A549 (cell line): ENCODE measurements around the gene ATP8B4. TPM values are rescaled to one million over a fixed set of nuclear protein-coding genes. Genes with fewer than 3 reads are reported as not detected.
A peak's percentile ranks its signal among the peaks of the same experiment; 100 is the strongest.

Experiments used
- ATAC-seq, 2 experiments: fragments of 200-7000 bp in 1 of 2; fragments of >200 bp in 1 of 2; cut with Nextera tagmentation in 1 of 2; cut with Tn5 transposase in 1 of 2; 3 replicates each; pipeline versions ENCODE4 v1.8.0 to v1.9.1; 2018 to 2020; ENCODE audit warnings: mild to moderate bottlenecking in 1 of 2, moderate library complexity in 1 of 2
- CTCF ChIA-PET: fragments of 300-600 bp; sonication (Branson Sonifier 250); formaldehyde crosslinking; extraction: SDS; loops from one replicate; lab custom pipeline; 2021; ENCODE audit warnings: antibody characterized with exemption, inconsistent platforms; lab: Yijun Ruan, JAX
- POLR2A ChIA-PET: fragments of 350-600 bp; formaldehyde crosslinking; extraction: SDS; loops from one replicate; lab custom pipeline; 2021; ENCODE audit warnings: antibody characterized with exemption, inconsistent platforms; lab: Yijun Ruan, JAX
- DNase-seq, 2 experiments: peaks; one replicate each; pipeline versions ENCODE4 v3.0.0 to v3.0.0-alpha.2; 2011 to 2016; ENCODE audit warnings: low read depth in 1 of 2, low spot score in 1 of 2
- FAIRE-seq: peaks from 2 replicates; lab custom pipeline; 2011; peaks lifted over from hg19 to GRCh38; lab: Jason Lieb, UNC
- H3K27ac ChIP-seq, 2 experiments: fragments of >200 bp; sonication (Bioruptor Twin); formaldehyde crosslinking; 3 replicates each; pipeline ENCODE4 v1.5.1; 2016 to 2017
- H3K4me1 ChIP-seq: fragments of >200 bp; sonication (Bioruptor Twin); formaldehyde crosslinking; 3 replicates; pipeline ENCODE4 v1.6.1; 2016
- H3K4me2 ChIP-seq: fragments of >200 bp; sonication (Bioruptor Twin); formaldehyde crosslinking; 3 replicates; pipeline ENCODE4 v1.6.1; 2016
- H3K4me3 ChIP-seq: fragments of >200 bp; sonication (Bioruptor Twin); formaldehyde crosslinking; 3 replicates; pipeline ENCODE4 v1.5.1; 2016
- H3K9me3 ChIP-seq: fragments of >200 bp; sonication (Bioruptor Twin); formaldehyde crosslinking; 3 replicates; pipeline ENCODE4 v1.6.1; 2016
- BHLHE40 ChIP-seq: IDR thresholded peaks from 2 replicates; pipeline ENCODE4 v1.6.1; 2012; ENCODE audit warnings: low read depth, low read length, inconsistent platforms
- CBX2 ChIP-seq: fragments of 200-600 bp; sonication (generic); IDR thresholded peaks from 2 replicates; pipeline ENCODE4 v1.6.1; 2016; ENCODE audit warnings: low read depth, mild to moderate bottlenecking, borderline replicate concordance
- CEBPB ChIP-seq, 2 experiments: fragments of >200 bp in 1 of 2; sonication (Bioruptor Twin) in 1 of 2; formaldehyde crosslinking in 1 of 2; IDR thresholded peaks; 2 replicates each; pipeline ENCODE4 v1.6.1; 2012 to 2016
- CHD4 ChIP-seq: fragments of 200-600 bp; sonication (generic); IDR thresholded peaks from 2 replicates; pipeline ENCODE4 v1.6.1; 2016; ENCODE audit warnings: antibody characterized with exemption, mild to moderate bottlenecking, borderline replicate concordance
- E2F6 ChIP-seq: IDR thresholded peaks from 2 replicates; pipeline ENCODE4 v1.6.1; 2012; ENCODE audit warnings: low read depth, borderline replicate concordance
- ESRRA ChIP-seq: fragments of 150-350 bp; IDR thresholded peaks from 2 replicates; pipeline ENCODE4 v1.6.1; 2014; ENCODE audit warnings: mild to moderate bottlenecking, low read length, borderline replicate concordance
- FOSL2 ChIP-seq, 2 experiments: fragments of 450-650 bp in 1 of 2; fragments of >200 bp in 1 of 2; sonication (Bioruptor Twin) in 1 of 2; formaldehyde crosslinking; IDR thresholded peaks; 2 replicates each; pipeline versions ENCODE4 v1.5.0 to v1.6.1; 2016 to 2020; ENCODE audit warnings: mild to moderate bottlenecking in 1 of 2, moderate library complexity in 1 of 2
- GATA3 ChIP-seq: IDR thresholded peaks from 2 replicates; pipeline ENCODE4 v1.6.1; 2012; ENCODE audit warnings: borderline replicate concordance
- HES2 ChIP-seq: fragments of >200 bp; sonication (Bioruptor Twin); formaldehyde crosslinking; IDR thresholded peaks from 2 replicates; pipeline ENCODE4 v1.6.1; 2016
- HOXB13 ChIP-seq: fragments of 250-450 bp; sonication (Bioruptor Pico); IDR thresholded peaks from 2 replicates; pipeline ENCODE4 v1.5.0; 2020; ENCODE audit warnings: low read depth, mild to moderate bottlenecking, moderate library complexity
- HOXB5 ChIP-seq: fragments of 250-450 bp; sonication (Bioruptor Pico); IDR thresholded peaks from 2 replicates; pipeline ENCODE4 v1.5.0; 2020; ENCODE audit warnings: mild to moderate bottlenecking, moderate library complexity
- JUN ChIP-seq, 2 experiments: fragments of >200 bp; sonication (Bioruptor Twin); formaldehyde crosslinking; IDR thresholded peaks; 2 replicates in 1 of 2; 3 replicates in 1 of 2; pipeline ENCODE4 v1.6.1; 2016 to 2017
- JUNB ChIP-seq: fragments of >200 bp; sonication (Bioruptor Twin); formaldehyde crosslinking; IDR thresholded peaks from 2 replicates; pipeline ENCODE4 v1.6.1; 2016
- MAZ ChIP-seq: fragments of 150-350 bp; IDR thresholded peaks from 2 replicates; pipeline ENCODE4 v1.6.1; 2014; ENCODE audit warnings: antibody characterized with exemption, low read depth, low read length, borderline replicate concordance
- MYC ChIP-seq: IDR thresholded peaks from 2 replicates; pipeline ENCODE4 v1.6.1; 2012; ENCODE audit warnings: mild to moderate bottlenecking, inconsistent platforms, low read length, improper control_type of control experiment, borderline replicate concordance
- NPAS2 ChIP-seq: fragments of 250-450 bp; sonication (Bioruptor Pico); IDR thresholded peaks from 2 replicates; pipeline ENCODE4 v1.8.0; 2022; ENCODE audit warnings: mild to moderate bottlenecking, moderate library complexity, borderline replicate concordance
- PHF8 ChIP-seq: fragments of 200-600 bp; sonication (generic); IDR thresholded peaks from 2 replicates; pipeline ENCODE4 v1.6.1; 2016; ENCODE audit warnings: low read depth, mild to moderate bottlenecking, antibody characterized with exemption, moderate library complexity, borderline replicate concordance
- RAD21 ChIP-seq, 2 experiments: fragments of >200 bp in 1 of 2; sonication (Bioruptor Twin) in 1 of 2; formaldehyde crosslinking in 1 of 2; IDR thresholded peaks in 1 of 2; conservative IDR thresholded peaks in 1 of 2; 2 replicates in 1 of 2; 3 replicates in 1 of 2; pipeline ENCODE4 v1.6.1; 2012 to 2018; ENCODE audit warnings: inconsistent platforms in 1 of 2
- RARB ChIP-seq: fragments of 250-450 bp; sonication (Bioruptor Pico); IDR thresholded peaks from 2 replicates; pipeline ENCODE4 v1.8.0; 2021; ENCODE audit warnings: mild to moderate bottlenecking, moderate library complexity
- RFX5 ChIP-seq: fragments of 450-650 bp; IDR thresholded peaks from 2 replicates; pipeline ENCODE4 v1.7.1; 2014; ENCODE audit warnings: antibody characterized with exemption, mild to moderate bottlenecking, moderate library complexity
- ZFP36 ChIP-seq: fragments of 450-650 bp; IDR thresholded peaks from 2 replicates; pipeline ENCODE4 v1.6.1; 2014; ENCODE audit warnings: borderline replicate concordance; ENCODE audit not compliant: partially characterized antibody
- ZNF302 ChIP-seq: fragments of 250-450 bp; sonication (Bioruptor Pico); IDR thresholded peaks from 2 replicates; pipeline ENCODE4 v1.9.0; 2021; ENCODE audit warnings: inconsistent platforms, mild to moderate bottlenecking, moderate library complexity
- ZSCAN20 ChIP-seq: fragments of 250-450 bp; sonication (Bioruptor Pico); IDR thresholded peaks from 2 replicates; pipeline ENCODE4 v1.8.0; 2022; ENCODE audit warnings: mild to moderate bottlenecking, moderate library complexity
- WGBS: methylation state at CpG from one replicate; pipeline ENCODE4 v1.1.6; 2017; ENCODE audit errors: missing lambda C conversion rate; 5-methylcytosine and 5-hydroxymethylcytosine counted together
- polyA plus RNA-seq, 4 experiments: library from polyadenylated mRNA; depleted of rRNA in 3 of 4; stranded (reverse); fragments of >200 nt; fragmentation: RNase III in 1 of 4; extraction: RNeasy Plus Mini Kit Qiagen cat#74134 plus additional on column Dnase treatment in 1 of 4; gene quantifications; 2 replicates in 3 of 4; 3 replicates in 1 of 4; pipeline ENCODE4 v1.2.3, GENCODE V29; 2011 to 2017
- TF ChIP-seq, protein P1 (sequence below): IDR thresholded peaks from 2 replicates; pipeline ENCODE4 v1.6.1; 2012
- TF ChIP-seq, protein P2 (sequence below): fragments of 450-650 bp; IDR thresholded peaks from 2 replicates; pipeline ENCODE4 v1.6.1; 2014; ENCODE audit warnings: antibody characterized with exemption
- TF ChIP-seq, protein P3 (sequence below): fragments of 250-450 bp; sonication (Bioruptor Pico); IDR thresholded peaks from 2 replicates; pipeline ENCODE4 v1.5.0; 2020; ENCODE audit warnings: low read depth, mild to moderate bottlenecking, moderate library complexity

ATP8B4 gene
- polyA plus RNA-seq, 2 of the 4 experiments (the other 2 are of a cell fraction): 0.88 to 1.7 TPM

GRCh38 chr15:49923671-49924070 is 195.4 kb downstream of the ATP8B4 start:
- H3K4me1 ChIP-seq: no peaks in the 10 kb centered on the region
- DNase-seq (no peak), FAIRE-seq (no peak), ATAC-seq (no peak)
- POLR2A ChIA-PET: no interaction called here
- H3K27ac ChIP-seq: no peak overlapping the region
- TF ChIP-seq RFX5: no peak
- no peak for TF ChIP-seq RARB
- TF ChIP-seq ZSCAN20 (CRISPR knock-in tag): no peak
- TF ChIP-seq HOXB13 (CRISPR knock-in tag): no peak
- no peak for TF ChIP-seq PHF8
- TF ChIP-seq CEBPB (IDR thresholded peaks at IDR 0.05): no peak
- H3K4me2 ChIP-seq: no peak overlapping the region
- no peak overlapping the region for H3K4me3 ChIP-seq
- no peaks in the 10 kb centered on the region for H3K9me3 ChIP-seq
- CTCF ChIA-PET: no interaction called here
- WGBS: 55% methylated on average over 2 of the region's 2 CpGs

DNA sequence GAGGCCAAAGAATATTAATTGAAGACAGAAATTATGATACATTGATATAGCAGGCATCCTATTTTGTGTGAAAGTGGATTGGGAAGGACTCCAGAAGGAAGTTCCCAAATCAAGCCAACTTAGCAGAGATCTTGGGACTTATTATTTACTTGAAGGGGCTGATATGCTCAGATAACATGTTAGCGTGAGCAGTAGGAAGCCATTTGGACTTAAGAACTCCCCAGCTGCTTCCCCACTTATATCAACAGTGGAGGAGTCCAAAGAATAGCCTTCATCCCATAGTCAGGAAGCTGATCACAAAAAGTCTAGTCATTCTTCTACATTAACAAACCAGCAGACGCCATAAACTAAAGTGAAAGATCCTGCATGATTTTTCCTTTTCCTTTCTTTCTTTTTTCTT is 200.0 kb downstream of the ATP8B4 start:
- CTCF ChIA-PET: interaction anchor here (0.7 to 1.6 kb wide), 2 partner anchors 11 to 17 kb away, joined by 3 to 4 read pairs; no protein-coding TSS in a partner anchor
- Histone ChIP-seq H3K4me3 (no peak overlapping the region), H3K4me1 (peaks cover 7% of the 10 kb centered on the region; the same call in 1 of the 3 replicates), H3K9me3 (no peaks in the 10 kb centered on the region; the same call in 2 of the 3 replicates), H3K27ac (no peak overlapping the region), H3K4me2 (no peak overlapping the region)
- 75% methylated on average over 2 of the region's 2 CpGs for WGBS
- DNase-seq (no peak), FAIRE-seq (no peak), ATAC-seq (no peak)
- POLR2A ChIA-PET: no interaction called here
- TF ChIP-seq MYC: no peak
- no peak for TF ChIP-seq CHD4
- TF ChIP-seq GATA3: no peak
- TF ChIP-seq CEBPB (IDR thresholded peaks at IDR 0.05): no peak
- TF ChIP-seq, protein P1, sequence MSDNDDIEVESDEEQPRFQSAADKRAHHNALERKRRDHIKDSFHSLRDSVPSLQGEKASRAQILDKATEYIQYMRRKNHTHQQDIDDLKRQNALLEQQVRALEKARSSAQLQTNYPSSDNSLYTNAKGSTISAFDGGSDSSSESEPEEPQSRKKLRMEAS: no peak
- TF ChIP-seq NPAS2 (CRISPR knock-in tag): no peak
- TF ChIP-seq, protein P2, sequence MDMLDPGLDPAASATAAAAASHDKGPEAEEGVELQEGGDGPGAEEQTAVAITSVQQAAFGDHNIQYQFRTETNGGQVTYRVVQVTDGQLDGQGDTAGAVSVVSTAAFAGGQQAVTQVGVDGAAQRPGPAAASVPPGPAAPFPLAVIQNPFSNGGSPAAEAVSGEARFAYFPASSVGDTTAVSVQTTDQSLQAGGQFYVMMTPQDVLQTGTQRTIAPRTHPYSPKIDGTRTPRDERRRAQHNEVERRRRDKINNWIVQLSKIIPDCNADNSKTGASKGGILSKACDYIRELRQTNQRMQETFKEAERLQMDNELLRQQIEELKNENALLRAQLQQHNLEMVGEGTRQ: no peak
- no peak for TF ChIP-seq HOXB5
- no peak for TF ChIP-seq FOSL2 (IDR thresholded peaks at IDR 0.05)
- no peak for TF ChIP-seq FOSL2 (CRISPR knock-in tag; IDR thresholded peaks at IDR 0.05)
- no peak for TF ChIP-seq MAZ
- TF ChIP-seq, protein P3, sequence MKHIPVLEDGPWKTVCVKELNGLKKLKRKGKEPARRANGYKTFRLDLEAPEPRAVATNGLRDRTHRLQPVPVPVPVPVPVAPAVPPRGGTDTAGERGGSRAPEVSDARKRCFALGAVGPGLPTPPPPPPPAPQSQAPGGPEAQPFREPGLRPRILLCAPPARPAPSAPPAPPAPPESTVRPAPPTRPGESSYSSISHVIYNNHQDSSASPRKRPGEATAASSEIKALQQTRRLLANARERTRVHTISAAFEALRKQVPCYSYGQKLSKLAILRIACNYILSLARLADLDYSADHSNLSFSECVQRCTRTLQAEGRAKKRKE (CRISPR knock-in tag): no peak
- TF ChIP-seq ZNF302: no peak
- TF ChIP-seq RAD21 (conservative IDR thresholded peaks at IDR 0.05 in 1 of 2, IDR thresholded peaks at IDR 0.05 in 1 of 2): no peak
- no peak for TF ChIP-seq E2F6

DNA sequence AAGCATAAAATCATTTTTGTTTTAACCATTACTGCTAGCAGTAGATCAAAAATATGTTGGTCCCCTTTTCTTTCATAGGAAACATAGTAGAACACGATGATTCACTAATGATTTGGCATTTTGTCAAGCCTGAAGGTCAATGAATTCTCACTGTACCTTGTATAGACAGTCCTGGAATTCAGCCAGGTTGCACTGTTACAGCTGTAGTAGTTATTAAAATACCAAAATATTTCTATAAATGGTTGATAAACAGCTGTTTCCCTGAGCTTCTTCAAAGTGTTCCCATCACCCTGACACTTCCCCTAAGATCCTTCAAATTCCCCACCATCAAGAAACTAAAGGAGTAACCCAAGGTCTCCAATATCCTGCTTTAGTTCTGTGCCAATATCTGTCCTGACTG is 200.9 kb downstream of the ATP8B4 start:
- H3K4me2 ChIP-seq: no peak overlapping the region; the same call in 2 of the 3 replicates
- no peaks in the 10 kb centered on the region; the same call in 2 of the 3 replicates for H3K9me3 ChIP-seq
- ATAC-seq (no peak), DNase-seq (no peak), FAIRE-seq (peak; percentile 59)
- no peak overlapping the region for H3K4me3 ChIP-seq
- 2% methylated on average over 1 of the region's 1 CpG for WGBS
- no peak overlapping the region for H3K27ac ChIP-seq
- ChIA-PET CTCF (interaction anchor here (0.7 to 1.6 kb wide), 2 partner anchors 12 to 16 kb away, joined by 3 to 4 read pairs; no protein-coding TSS in a partner anchor), POLR2A (no interaction called here)
- TF ChIP-seq ZFP36 (no peak), JUNB (no peak), CBX2 (no peak), BHLHE40 (no peak), HES2 (no peak), ESRRA (no peak), JUN (IDR thresholded peaks at IDR 0.05) (no peak), PHF8 (no peak), HOXB5 (no peak), NPAS2 (CRISPR knock-in tag) (no peak), FOSL2 (IDR thresholded peaks at IDR 0.05) (no peak), FOSL2 (CRISPR knock-in tag; IDR thresholded peaks at IDR 0.05) (no peak)
- TF ChIP-seq, protein P2: no peak
- TF ChIP-seq, protein P1: no peak
- H3K4me1 ChIP-seq: peaks cover 7% of the 10 kb centered on the region; the same call in 1 of the 3 replicates
